BE2C (cell line): Measurements from ENCODE around the gene C10orf95.

ENCODE experiments used
- DNase-seq: peaks from one replicate; pipeline ENCODE4 v3.0.0-alpha.2; 2020
- H3K27me3 ChIP-seq: fragments of 250-450 bp; sonication (Bioruptor Pico); 2 replicates; pipeline ENCODE4 v1.5.1; 2020; ENCODE audit warnings: mild to moderate bottlenecking
- H3K36me3 ChIP-seq: fragments of 250-450 bp; sonication (Bioruptor Pico); 2 replicates; pipeline ENCODE4 v1.5.1; 2020; ENCODE audit warnings: mild to moderate bottlenecking
- H3K4me1 ChIP-seq: fragments of 250-450 bp; sonication (Bioruptor Pico); 2 replicates; pipeline ENCODE4 v1.5.1; 2020
- H3K4me3 ChIP-seq: 2 replicates; pipeline ENCODE4 v1.5.1; 2011; ENCODE audit warnings: low read depth, low read length
- H3K9me3 ChIP-seq: fragments of 250-450 bp; sonication (Bioruptor Pico); 2 replicates; pipeline ENCODE4 v1.5.1; 2020
- CTCF ChIP-seq: IDR thresholded peaks from 2 replicates; pipeline ENCODE4 v1.5.1; 2012; ENCODE audit warnings: mild to moderate bottlenecking, low read depth, low read length

C10orf95 gene

GRCh38 chr10:102408728-102409603, 42.4 kb downstream of the C10orf95 start:
- Histone ChIP-seq H3K9me3 (no peaks in the 10 kb centered on the region), H3K4me1 (peaks cover 18% of the 10 kb centered on the region), H3K27me3 (no peaks in the 10 kb centered on the region), H3K4me3 (peak overlapping the region; percentile 62), H3K36me3 (peaks cover 5% of the 10 kb centered on the region)
- no peak for TF ChIP-seq CTCF
- peak; percentile 77 for DNase-seq

- no peak for TF ChIP-seq CTCF
- H3K36me3 ChIP-seq, result peaks cover 11% of the 10 kb centered on the region
- H3K4me3 ChIP-seq, result peak overlapping the region; percentile 58
- peaks cover 13% of the 10 kb centered on the region for H3K4me1 ChIP-seq
- DNase-seq, result no peak
- H3K27me3 ChIP-seq, result no peaks in the 10 kb centered on the region
- H3K9me3 ChIP-seq, result no peaks in the 10 kb centered on the region
These were observed 43.1 kb downstream of the C10orf95 start for GRCh38 chr10:102408131-102408727.

- Histone ChIP-seq H3K9me3 (no peaks in the 10 kb centered on the region), H3K4me3 (no peak overlapping the region), H3K4me1 (peaks cover 13% of the 10 kb centered on the region), H3K36me3 (peaks cover 13% of the 10 kb centered on the region), H3K27me3 (no peaks in the 10 kb centered on the region)
- no peak for TF ChIP-seq CTCF
- no peak for DNase-seq
These were observed 43.8 kb downstream of the C10orf95 start for GRCh38 chr10:102407425-102408130.

- TF ChIP-seq CTCF, result no peak
- Histone ChIP-seq H3K9me3 (no peaks in the 10 kb centered on the region), H3K36me3 (peaks cover 13% of the 10 kb centered on the region), H3K4me1 (peaks cover 13% of the 10 kb centered on the region), H3K4me3 (no peak overlapping the region), H3K27me3 (no peaks in the 10 kb centered on the region)
- DNase-seq, result no peak
These were observed 44.5 kb downstream of the C10orf95 start for GRCh38 chr10:102406815-102407214.

- no peak for TF ChIP-seq CTCF
- Histone ChIP-seq H3K4me1 (peaks cover 4% of the 10 kb centered on the region), H3K4me3 (no peak overlapping the region), H3K9me3 (no peaks in the 10 kb centered on the region), H3K36me3 (peaks cover 19% of the 10 kb centered on the region), H3K27me3 (no peaks in the 10 kb centered on the region)
- no peak for DNase-seq
These were observed 45.7 kb downstream of the C10orf95 start for GRCh38 chr10:102405632-102406031.
